Keratinocyte (primary cell): ENCODE results near the gene POPDC2. TPM values are rescaled to one million over a fixed set of nuclear protein-coding genes. Genes with fewer than 3 reads are reported as not detected.

Experiments
- DNase-seq: peaks from one replicate; pipeline ENCODE4 v3.0.0-alpha.2; 2011; ENCODE audit warnings: low read depth, missing footprints, low spot score
- FAIRE-seq: peaks from 2 replicates; lab custom pipeline; 2011; peaks lifted over from hg19 to GRCh38; lab: Jason Lieb, UNC
- H2AFZ ChIP-seq: 2 replicates; pipeline ENCODE4 v1.6.0; 2012; ENCODE audit warnings: low read length, control low read depth, inconsistent platforms; ENCODE audit not compliant: control insufficient read depth
- H3K27ac ChIP-seq: 2 replicates; pipeline ENCODE4 v1.5.1; 2011; ENCODE audit warnings: low read length; ENCODE audit not compliant: control insufficient read depth, insufficient read depth
- H3K27me3 ChIP-seq: 3 replicates; pipeline ENCODE4 v1.6.0; 2011; ENCODE audit warnings: low read length; ENCODE audit not compliant: control insufficient read depth, insufficient read depth; ENCODE audit errors: extremely low read depth
- H3K36me3 ChIP-seq, 2 experiments: 2 replicates in 1 of 2; 3 replicates in 1 of 2; pipeline ENCODE4 v1.5.1; 2011; ENCODE audit warnings: low read length in 2 of 2, mild to moderate bottlenecking in 1 of 2; ENCODE audit not compliant: control insufficient read depth in 2 of 2, insufficient read depth in 2 of 2; ENCODE audit errors: extremely low read depth in 1 of 2
- H3K4me1 ChIP-seq: 3 replicates; pipeline ENCODE4 v1.5.1; 2011; ENCODE audit warnings: low read length; ENCODE audit not compliant: control insufficient read depth, insufficient read depth; ENCODE audit errors: extremely low read depth
- H3K4me2 ChIP-seq: 3 replicates; pipeline ENCODE4 v1.6.0; 2011; ENCODE audit warnings: low read depth, low read length; ENCODE audit not compliant: control insufficient read depth, insufficient read depth; ENCODE audit errors: extremely low read depth
- H3K4me3 ChIP-seq, 3 experiments: fragments of 200-600 bp in 1 of 3; sonication (generic) in 1 of 3; 2 replicates in 2 of 3; 3 replicates in 1 of 3; pipeline ENCODE4 v1.5.1; 2011 to 2016; ENCODE audit warnings: low read length in 3 of 3, mild to moderate bottlenecking in 3 of 3, control low read depth in 2 of 3, inconsistent platforms in 1 of 3, low read depth in 1 of 3, mixed read lengths in 1 of 3, mixed run types in 1 of 3, moderate library complexity in 1 of 3; ENCODE audit not compliant: control insufficient read depth in 2 of 3, insufficient read depth in 2 of 3; ENCODE audit errors: extremely low read depth in 1 of 3
- H3K79me2 ChIP-seq: 2 replicates; pipeline ENCODE4 v1.6.0; 2012; ENCODE audit warnings: low read length; ENCODE audit not compliant: control insufficient read depth, insufficient read depth
- H3K9ac ChIP-seq: 3 replicates; pipeline ENCODE4 v1.6.0; 2011; ENCODE audit warnings: low read length; ENCODE audit not compliant: control insufficient read depth, insufficient read depth; ENCODE audit errors: extremely low read depth
- H3K9me1 ChIP-seq: 3 replicates; pipeline ENCODE4 v1.6.0; 2011; ENCODE audit warnings: low read length; ENCODE audit not compliant: control insufficient read depth, insufficient read depth; ENCODE audit errors: extremely low read depth
- H3K9me3 ChIP-seq: 2 replicates; pipeline ENCODE4 v1.5.1; 2012; ENCODE audit warnings: low read depth, low read length; ENCODE audit not compliant: control insufficient read depth
- H4K20me1 ChIP-seq: 3 replicates; pipeline ENCODE4 v1.6.0; 2011; ENCODE audit warnings: low read length; ENCODE audit not compliant: control insufficient read depth, insufficient read depth; ENCODE audit errors: extremely low read depth
- EZH2 ChIP-seq: IDR thresholded peaks from one replicate; pipeline ENCODE4 v1.6.1; 2012; ENCODE audit warnings: inconsistent platforms, mild to moderate bottlenecking, low read length, moderate library complexity
- dilution Hi-C: fragments of 300-500 bp; cut with MboI; formaldehyde crosslinking; loops from one replicate; pipeline ENCODE4 v1.7.0; 2020; ENCODE audit warnings: low sequenced_read_pairs; ENCODE audit not compliant: extremely low pct_ligation_motif_present
- polyA plus RNA-seq, 5 experiments: library from polyadenylated mRNA; depleted of rRNA in 3 of 5; stranded (reverse) in 3 of 5; stranded (forward) in 1 of 5; unstranded in 1 of 5; fragments of >200 nt; gene quantifications; 1 replicate in 1 of 5; 2 replicates in 3 of 5; 3 replicates in 1 of 5; pipeline versions ENCODE4 v1.2.1 to v1.2.3, GENCODE V29; 2011 to 2012; ENCODE audit warnings: missing spikeins in 2 of 5, low read depth in 1 of 5, low replicate concordance in 1 of 5
- TF ChIP-seq, protein P1 (sequence below), 3 experiments: IDR thresholded peaks in 1 of 3; conservative IDR thresholded peaks in 1 of 3; optimal IDR thresholded peaks in 1 of 3; 2 replicates in 2 of 3; 3 replicates in 1 of 3; pipeline versions ENCODE3 to v1.5.1; 2011; ENCODE audit warnings: low read length in 3 of 3, mild to moderate bottlenecking in 3 of 3, moderate library complexity in 2 of 3, control low read depth in 1 of 3, inconsistent platforms in 1 of 3; ENCODE audit not compliant: insufficient read depth in 2 of 3; ENCODE audit errors: extremely low read depth in 1 of 3

The POPDC2 gene
- polyA plus RNA-seq, 1 donor (not counting 4 experiments of a cell fraction or from before 2014, with no cell fraction given) = 0.87 TPM

DNA sequence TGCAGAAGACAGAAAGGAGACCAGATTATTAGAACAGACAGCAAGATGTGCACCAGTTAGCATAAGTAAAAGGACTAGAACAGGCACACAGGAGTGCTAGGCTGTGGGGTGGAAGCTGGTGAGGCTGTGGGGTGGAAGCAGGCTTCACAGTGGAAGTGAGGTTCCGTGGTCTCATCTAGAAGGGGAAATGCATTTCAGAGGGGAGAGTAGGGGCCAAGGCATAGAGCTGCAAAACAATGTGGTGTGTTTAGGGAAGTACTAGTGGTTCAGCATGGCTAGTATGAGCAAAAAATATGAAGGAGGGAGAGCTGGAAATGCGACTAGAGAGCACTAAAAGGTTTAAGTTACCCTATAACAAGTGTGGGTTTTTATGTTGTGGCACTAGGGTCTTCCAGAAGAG is 6.5 kb downstream of the POPDC2 start:
- H3K4me3 ChIP-seq = no peak overlapping the region
- TF ChIP-seq, protein P1, sequence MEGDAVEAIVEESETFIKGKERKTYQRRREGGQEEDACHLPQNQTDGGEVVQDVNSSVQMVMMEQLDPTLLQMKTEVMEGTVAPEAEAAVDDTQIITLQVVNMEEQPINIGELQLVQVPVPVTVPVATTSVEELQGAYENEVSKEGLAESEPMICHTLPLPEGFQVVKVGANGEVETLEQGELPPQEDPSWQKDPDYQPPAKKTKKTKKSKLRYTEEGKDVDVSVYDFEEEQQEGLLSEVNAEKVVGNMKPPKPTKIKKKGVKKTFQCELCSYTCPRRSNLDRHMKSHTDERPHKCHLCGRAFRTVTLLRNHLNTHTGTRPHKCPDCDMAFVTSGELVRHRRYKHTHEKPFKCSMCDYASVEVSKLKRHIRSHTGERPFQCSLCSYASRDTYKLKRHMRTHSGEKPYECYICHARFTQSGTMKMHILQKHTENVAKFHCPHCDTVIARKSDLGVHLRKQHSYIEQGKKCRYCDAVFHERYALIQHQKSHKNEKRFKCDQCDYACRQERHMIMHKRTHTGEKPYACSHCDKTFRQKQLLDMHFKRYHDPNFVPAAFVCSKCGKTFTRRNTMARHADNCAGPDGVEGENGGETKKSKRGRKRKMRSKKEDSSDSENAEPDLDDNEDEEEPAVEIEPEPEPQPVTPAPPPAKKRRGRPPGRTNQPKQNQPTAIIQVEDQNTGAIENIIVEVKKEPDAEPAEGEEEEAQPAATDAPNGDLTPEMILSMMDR (optimal IDR thresholded peaks at IDR 0.05 in 1 of 3, IDR thresholded peaks at IDR 0.05 in 1 of 3, conservative IDR thresholded peaks at IDR 0.05 in 1 of 3; ENCODE audit: extremely low read depth in 1 of 3, insufficient read depth in 2 of 3, low read length in 3 of 3) = no peak
- TF ChIP-seq EZH2 = no peak
- H3K4me2 ChIP-seq = no peak overlapping the region
- H3K27me3 ChIP-seq = no peaks in the 10 kb centered on the region
- H2AFZ ChIP-seq = no peak overlapping the region
- no peak overlapping the region for H3K9ac ChIP-seq
- FAIRE-seq = no peak
- H3K27ac ChIP-seq = no peak overlapping the region
- no peaks in the 10 kb centered on the region for H3K79me2 ChIP-seq
- dilution Hi-C loops = no loop called here
- no peaks in the 10 kb centered on the region for H3K36me3 ChIP-seq
- H3K4me1 ChIP-seq = no peaks in the 10 kb centered on the region
- H3K9me3 ChIP-seq = no peaks in the 10 kb centered on the region
- no peaks in the 10 kb centered on the region for H3K9me1 ChIP-seq
- no peaks in the 10 kb centered on the region for H4K20me1 ChIP-seq
- DNase-seq = no peak

DNA sequence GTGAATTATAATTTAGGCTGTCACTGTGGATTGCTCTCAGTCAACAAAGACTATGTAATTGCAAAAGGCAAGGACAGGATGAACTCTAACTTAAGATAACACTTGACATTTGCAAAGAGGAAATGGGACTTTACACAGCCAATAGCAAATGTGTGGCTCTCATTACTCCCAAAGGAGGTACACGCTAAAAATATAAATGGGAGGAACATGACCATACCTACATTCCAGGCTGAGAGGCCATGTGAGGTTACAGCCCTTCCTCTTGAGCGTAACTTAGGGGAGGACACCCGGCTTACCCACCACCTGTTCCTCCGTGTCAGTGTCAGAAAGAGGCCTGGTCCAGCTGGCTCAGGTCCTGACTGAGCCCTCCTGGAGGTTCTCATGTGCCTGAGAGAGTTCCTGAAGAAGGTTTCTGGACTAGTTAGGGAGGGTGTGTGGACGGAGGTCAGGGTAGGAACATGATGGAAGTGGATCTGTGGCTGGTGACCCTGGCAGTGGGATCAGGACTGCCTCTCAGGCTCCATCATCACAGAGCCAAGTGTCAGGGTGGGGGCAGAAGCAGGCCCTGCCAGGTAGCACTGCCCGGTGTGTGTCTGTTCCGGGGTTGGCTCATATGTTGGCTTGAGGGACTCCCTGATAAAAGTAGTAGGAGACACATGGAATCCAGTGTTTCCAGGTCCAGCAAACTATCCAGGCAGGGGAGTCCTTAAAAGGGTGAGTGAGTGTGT is 7.9 kb downstream of the POPDC2 start:
- dilution Hi-C loops = no loop called here
- no peak for FAIRE-seq
- TF ChIP-seq, protein P1 (optimal IDR thresholded peaks at IDR 0.05 in 1 of 3, IDR thresholded peaks at IDR 0.05 in 1 of 3, conservative IDR thresholded peaks at IDR 0.05 in 1 of 3; ENCODE audit: extremely low read depth in 1 of 3, insufficient read depth in 2 of 3, low read length in 3 of 3) = no peak

More for the DNA sequence above, 7.9 kb downstream of the POPDC2 start:
- Histone ChIP-seq H2AFZ (no peak overlapping the region), H3K27me3 (no peaks in the 10 kb centered on the region), H3K4me3 (no peak overlapping the region), H3K4me1 (no peaks in the 10 kb centered on the region), H3K79me2 (no peaks in the 10 kb centered on the region), H3K4me2 (no peak overlapping the region), H3K9ac (no peak overlapping the region), H3K36me3 (no peaks in the 10 kb centered on the region), H3K9me3 (no peaks in the 10 kb centered on the region), H3K9me1 (no peaks in the 10 kb centered on the region), H3K27ac (no peak overlapping the region), H4K20me1 (no peaks in the 10 kb centered on the region)
- no peak for DNase-seq
